Testis (tissue), 2 donors: ENCODE results near the gene ID1.

Experiments
- CTCF ChIP-seq, 3 experiments: fragments of 450-650 bp in 2 of 3; fragments of 200-600 bp in 1 of 3; sonication (generic) in 1 of 3; IDR thresholded peaks; one replicate each; pipeline ENCODE4 v1.5.1; 2016 to 2019; ENCODE audit warnings: antibody characterized with exemption in 3 of 3, mild to moderate bottlenecking in 2 of 3, moderate library complexity in 1 of 3
- POLR2A ChIP-seq: fragments of 450-650 bp; IDR thresholded peaks from one replicate; pipeline ENCODE4 v1.6.1; 2017; ENCODE audit warnings: antibody characterized with exemption, mild to moderate bottlenecking, moderate library complexity

GRCh38 chr20:31632548-31633338 is 27.7 kb downstream of the ID1 start:
- TF ChIP-seq CTCF (IDR thresholded peaks at IDR 0.05) = no peak
- no peak for TF ChIP-seq POLR2A
